CD4-positive, alpha-beta T cell (primary cell): ENCODE measurements around the gene MAPK1IP1L. TPM values are rescaled to one million over a fixed set of nuclear protein-coding genes. Genes with fewer than 3 reads are reported as not detected.
"Not testable (repeated sequence)": the region's sequence is repeated elsewhere in the genome, so short reads cannot be mapped to it uniquely, and the experiment has no call there.

Source experiments
- ATAC-seq: fragments of 200-7000 bp; cut with Tn5 transposase; one replicate; pipeline ENCODE4 v1.10.0; 2022; ENCODE audit warnings: mild to moderate bottlenecking; ENCODE audit not compliant: poor library complexity
- CTCF ChIA-PET: fragments of 350-600 bp; sonication (Branson Sonifier 250); formaldehyde crosslinking; loops from one replicate; lab custom pipeline; 2021; ENCODE audit warnings: antibody characterized with exemption, inconsistent platforms; lab: Charles Lee
- POLR2A ChIA-PET: fragments of 350-600 bp; sonication (Branson Sonifier 250); formaldehyde crosslinking; loops from one replicate; lab custom pipeline; 2021; ENCODE audit warnings: antibody characterized with exemption, inconsistent platforms; lab: Charles Lee
- DNase-seq, 14 experiments: peaks; one replicate each; pipeline ENCODE4 v3.0.0-alpha.2; 2013 to 2020; ENCODE audit warnings: mixed read lengths in 2 of 14
- H3K27ac ChIP-seq, 2 donors: one replicate each; pipeline versions ENCODE4 v1.5.1 to v1.7.0; 2013; ENCODE audit warnings: low read length in 2 of 2, low read depth in 1 of 2, mild to moderate bottlenecking in 1 of 2
- H3K27me3 ChIP-seq, 2 experiments: 1 replicate in 1 of 2; 2 replicates in 1 of 2; pipeline versions ENCODE4 v1.6.1 to v1.7.0; 2013; ENCODE audit warnings: low read length in 2 of 2, control low read depth in 1 of 2, mild to moderate bottlenecking in 1 of 2, moderate library complexity in 1 of 2; ENCODE audit not compliant: insufficient read depth in 2 of 2, control insufficient read depth in 1 of 2
- H3K36me3 ChIP-seq: one replicate; pipeline ENCODE4 v1.6.1; 2013; ENCODE audit warnings: low read length, control low read depth; ENCODE audit not compliant: insufficient read depth
- H3K4me1 ChIP-seq: one replicate; pipeline ENCODE4 v1.6.1; 2013; ENCODE audit warnings: low read length, control low read depth; ENCODE audit not compliant: insufficient read depth
- H3K4me3 ChIP-seq: one replicate; pipeline ENCODE4 v1.5.1; 2013; ENCODE audit warnings: mild to moderate bottlenecking, low read length, moderate library complexity
- H3K9me3 ChIP-seq, 2 experiments: 1 replicate in 1 of 2; 2 replicates in 1 of 2; pipeline versions ENCODE4 v1.6.1 to v1.7.0; 2013; ENCODE audit warnings: low read length in 2 of 2, mild to moderate bottlenecking in 2 of 2, control low read depth in 1 of 2, moderate library complexity in 1 of 2; ENCODE audit not compliant: control insufficient read depth in 1 of 2, insufficient read depth in 1 of 2
- H3K27ac Mint-ChIP-seq: one replicate; pipeline ENCODE4 v1.8.0; 2020; ENCODE audit warnings: mixed read lengths
- H3K27me3 Mint-ChIP-seq: one replicate; pipeline ENCODE4 v1.8.0; 2021; ENCODE audit warnings: mixed read lengths
- H3K36me3 Mint-ChIP-seq: one replicate; pipeline ENCODE4 v1.8.0; 2021; ENCODE audit warnings: low read depth, mixed read lengths
- H3K4me1 Mint-ChIP-seq: one replicate; pipeline ENCODE4 v1.8.0; 2021; ENCODE audit warnings: low read depth, mixed read lengths
- H3K4me3 Mint-ChIP-seq: one replicate; pipeline ENCODE4 v1.8.0; 2020; ENCODE audit warnings: mild to moderate bottlenecking, mixed read lengths
- H3K9me3 Mint-ChIP-seq: one replicate; pipeline ENCODE4 v1.8.0; 2020; ENCODE audit warnings: mixed read lengths
- CTCF ChIP-seq: fragments of 200-600 bp; IDR thresholded peaks from one replicate; pipeline ENCODE4 v1.8.0; 2022; ENCODE audit warnings: antibody characterized with exemption, mild to moderate bottlenecking
- intact Hi-C, 2 experiments: fragments of 100-400 bp; cut with DNase I in 1 of 2; cut with micrococcal nuclease in 1 of 2; formaldehyde crosslinking; loops; one replicate each; pipeline versions ENCODE4 v1.15.1 to v1.9.0; 2023 to 2025; cut with DNase I, micrococcal nuclease
- total RNA-seq, 174 experiments: library from RNA in 2 of 174; stranded (reverse) in 2 of 174; gene quantifications; one replicate each; pipeline ENCODE4 v1.2.3 and lab custom pipeline; 2021 to 2026

Gene MAPK1IP1L
- total RNA-seq, 2 experiments from 2014 or later, result 198 to 207 TPM

- ChIA-PET POLR2A (interaction anchor here (1.0 kb wide), 1 partner anchor 12 kb away, joined by 3 read pairs; no protein-coding TSS in a partner anchor), CTCF (interaction anchor here (2.9 kb wide), 1 partner anchor 26 kb away, joined by 9 read pairs; the partner anchor contains the start of gene MAPK1IP1L)
- ATAC-seq, result peak; percentile 57
- no peak overlapping the region for H3K4me3 ChIP-seq
- H3K27me3 Mint-ChIP-seq, result no peaks in the 10 kb centered on the region
- TF ChIP-seq CTCF, result no peak
- H3K27ac Mint-ChIP-seq, result no peak overlapping the region
- H3K27ac ChIP-seq, result no peak overlapping the region
- peaks cover 13% of the 10 kb centered on the region for H3K4me1 ChIP-seq
- intact Hi-C loops, result no loop called here
- H3K36me3 ChIP-seq, result no peaks in the 10 kb centered on the region
- H3K4me1 Mint-ChIP-seq, result peaks cover 27% of the 10 kb centered on the region
- no peaks in the 10 kb centered on the region for H3K36me3 Mint-ChIP-seq
- no peaks in the 10 kb centered on the region for H3K27me3 ChIP-seq
- no peaks in the 10 kb centered on the region for H3K9me3 Mint-ChIP-seq
- no peaks in the 10 kb centered on the region for H3K9me3 ChIP-seq
- no peak overlapping the region for H3K4me3 Mint-ChIP-seq
- DNase-seq, result peak in 3 of 14 experiments; percentile 21 to 47 (median 34)
Measured at GRCh38 chr14:55077170-55078151, 26.0 kb downstream of the MAPK1IP1L start.

GRCh38 chr14:55079961-55080360, 28.5 kb downstream of the MAPK1IP1L start:
- POLR2A ChIA-PET, H3K9me3 Mint-ChIP-seq, H3K4me3 ChIP-seq, H3K27ac Mint-ChIP-seq, H3K9me3 ChIP-seq, H3K4me1 ChIP-seq, ATAC-seq, H3K4me3 Mint-ChIP-seq, H3K36me3 Mint-ChIP-seq, CTCF ChIA-PET, H3K27me3 Mint-ChIP-seq, H3K27ac ChIP-seq, H3K4me1 Mint-ChIP-seq, H3K27me3 ChIP-seq, H3K36me3 ChIP-seq: not testable (repeated sequence)
- intact Hi-C loops, result loop anchor here (10.0 kb wide), 2 partner anchors 55 to 1395 kb away; partner anchors contain the start of genes SOCS4 (in 1 of the 2) and WDHD1 (in 1 of the 2)
- peak in 2 of 14 experiments; percentile 30 to 36 for DNase-seq

- Mint-ChIP-seq H3K36me3 (no peaks in the 10 kb centered on the region), H3K4me3 (no peak overlapping the region)
- CTCF ChIA-PET, result interaction anchor here (0.8 to 1.0 kb wide), 3 partner anchors 12 to 33 kb away, joined by 3 to 4 read pairs (median 3); partner anchors contain the start of gene MAPK1IP1L
Measured at GRCh38 chr14:55084401-55085059, 33.1 kb downstream of the MAPK1IP1L start.

More at GRCh38 chr14:55084401-55085059, 33.1 kb downstream of the MAPK1IP1L start:
- DNase-seq (no peak), ATAC-seq (no peak)
- no peak overlapping the region for H3K27ac ChIP-seq
- Mint-ChIP-seq H3K27ac (no peak overlapping the region), H3K4me1 (peaks cover 3% of the 10 kb centered on the region), H3K9me3 (no peaks in the 10 kb centered on the region), H3K27me3 (no peaks in the 10 kb centered on the region)
- no peaks in the 10 kb centered on the region for H3K27me3 ChIP-seq
- peaks cover 3% of the 10 kb centered on the region for H3K4me1 ChIP-seq
- H3K4me3 ChIP-seq, result no peak overlapping the region
- no peaks in the 10 kb centered on the region for H3K36me3 ChIP-seq
- intact Hi-C loops, result loop anchor here (10.0 kb wide), 2 partner anchors 60 to 1390 kb away; partner anchors contain the start of genes SOCS4 (in 1 of the 2) and WDHD1 (in 1 of the 2)
- POLR2A ChIA-PET, result no interaction called here
- no peaks in the 10 kb centered on the region for H3K9me3 ChIP-seq
- TF ChIP-seq CTCF, result no peak
